GM10266 (cell line): ENCODE data around the gene MYLK4.

ENCODE experiments used
- DNase-seq: peaks from one replicate; pipeline ENCODE4 v3.0.0; 2012; ENCODE audit errors: extremely low spot score
- TF ChIP-seq, protein P1 (sequence below): IDR thresholded peaks from 2 replicates; pipeline ENCODE4 v1.5.1; 2012; ENCODE audit warnings: mild to moderate bottlenecking, low read depth; ENCODE audit not compliant: control insufficient read depth, insufficient read depth; ENCODE audit errors: missing control alignments

Gene MYLK4

DNA sequence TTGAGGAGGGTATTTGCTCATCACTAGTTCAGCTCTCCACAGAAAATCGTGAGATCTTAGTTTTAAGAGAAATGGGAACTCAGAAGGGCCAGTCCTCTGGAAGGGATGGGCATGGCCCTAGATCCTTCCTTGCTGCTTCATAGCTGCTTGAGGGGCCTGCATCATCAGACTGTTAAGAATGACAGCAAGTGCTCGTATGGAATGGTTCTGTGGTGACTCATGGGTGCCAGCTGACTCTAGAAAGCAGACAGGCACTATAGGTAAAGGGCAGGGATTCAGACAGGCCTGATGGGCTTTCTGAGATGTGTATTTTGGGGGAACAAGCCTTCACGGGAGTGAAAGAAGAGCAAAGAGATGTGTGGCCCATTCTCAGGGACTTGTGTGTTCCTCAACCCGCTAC is 90.8 kb downstream of the MYLK4 start:
- TF ChIP-seq, protein P1, sequence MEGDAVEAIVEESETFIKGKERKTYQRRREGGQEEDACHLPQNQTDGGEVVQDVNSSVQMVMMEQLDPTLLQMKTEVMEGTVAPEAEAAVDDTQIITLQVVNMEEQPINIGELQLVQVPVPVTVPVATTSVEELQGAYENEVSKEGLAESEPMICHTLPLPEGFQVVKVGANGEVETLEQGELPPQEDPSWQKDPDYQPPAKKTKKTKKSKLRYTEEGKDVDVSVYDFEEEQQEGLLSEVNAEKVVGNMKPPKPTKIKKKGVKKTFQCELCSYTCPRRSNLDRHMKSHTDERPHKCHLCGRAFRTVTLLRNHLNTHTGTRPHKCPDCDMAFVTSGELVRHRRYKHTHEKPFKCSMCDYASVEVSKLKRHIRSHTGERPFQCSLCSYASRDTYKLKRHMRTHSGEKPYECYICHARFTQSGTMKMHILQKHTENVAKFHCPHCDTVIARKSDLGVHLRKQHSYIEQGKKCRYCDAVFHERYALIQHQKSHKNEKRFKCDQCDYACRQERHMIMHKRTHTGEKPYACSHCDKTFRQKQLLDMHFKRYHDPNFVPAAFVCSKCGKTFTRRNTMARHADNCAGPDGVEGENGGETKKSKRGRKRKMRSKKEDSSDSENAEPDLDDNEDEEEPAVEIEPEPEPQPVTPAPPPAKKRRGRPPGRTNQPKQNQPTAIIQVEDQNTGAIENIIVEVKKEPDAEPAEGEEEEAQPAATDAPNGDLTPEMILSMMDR: no peak
- no peak for DNase-seq

DNA sequence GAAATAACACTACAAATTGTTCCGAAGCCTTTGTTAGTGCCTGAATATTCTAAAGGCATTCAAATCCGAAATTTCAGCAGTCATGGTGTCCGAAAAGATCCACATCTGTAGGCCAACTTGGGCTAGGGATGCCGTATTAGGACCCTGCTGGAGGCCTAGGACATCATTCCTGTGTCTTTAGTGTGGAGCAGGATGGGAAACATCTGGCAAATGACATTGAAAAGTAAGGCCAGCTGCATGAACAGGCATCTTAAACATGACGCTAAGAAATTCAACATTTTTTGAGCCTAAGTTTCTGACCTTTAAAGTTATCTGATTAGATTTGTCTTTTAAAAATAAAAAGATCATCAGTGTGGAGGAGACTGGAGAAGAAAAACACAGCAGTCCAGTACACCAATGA is 91.3 kb downstream of the MYLK4 start:
- DNase-seq: no peak
- TF ChIP-seq, protein P1: no peak

DNA sequence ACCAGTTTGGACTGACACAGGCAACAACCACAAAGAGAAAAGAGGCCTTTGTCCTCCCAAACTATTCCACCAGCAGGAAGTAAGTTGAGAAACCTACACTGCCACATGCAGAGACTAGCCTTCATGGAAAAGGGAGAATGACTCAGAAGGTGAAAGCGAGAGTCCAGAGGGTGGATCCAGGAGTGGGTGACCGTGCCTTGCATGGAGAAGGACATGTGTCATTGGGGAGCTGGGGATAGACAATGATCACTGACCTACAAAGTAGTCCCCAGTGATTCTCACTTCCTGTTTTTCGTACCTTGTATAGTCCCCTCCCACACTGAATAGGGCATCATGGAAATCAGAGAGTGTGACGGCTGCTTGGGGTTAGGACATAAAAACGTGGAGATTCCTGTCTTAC is 91.9 kb downstream of the MYLK4 start:
- DNase-seq: peak; percentile 42
- TF ChIP-seq, protein P1: no peak

DNA sequence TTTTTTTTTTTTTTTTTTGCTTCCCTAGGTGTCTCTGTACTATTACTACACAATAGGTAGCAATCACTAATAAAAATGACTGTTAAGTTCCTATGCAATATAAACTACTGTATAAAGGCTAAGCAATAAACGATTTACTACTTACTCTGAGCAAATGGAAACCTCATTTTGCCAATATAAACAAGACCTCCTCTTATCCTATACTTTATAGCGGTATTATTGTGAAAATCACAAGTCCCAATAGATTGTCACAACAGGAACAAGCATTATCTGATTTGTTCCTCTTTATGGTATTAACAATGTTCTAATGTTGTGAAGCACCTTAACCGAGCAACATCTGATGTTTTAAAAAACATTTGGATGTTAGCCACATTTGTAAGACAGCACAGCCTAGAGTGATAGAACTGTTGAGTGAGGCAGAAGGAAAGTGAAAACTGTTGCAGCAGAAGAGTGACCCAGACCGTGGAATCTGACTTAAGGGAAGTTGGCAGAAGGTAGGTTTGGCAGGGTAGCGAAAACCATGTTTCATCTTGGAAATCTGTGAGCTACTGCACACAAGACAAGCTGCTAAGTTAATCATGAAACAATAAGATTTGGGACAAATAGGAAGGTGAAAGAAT is 94.2 kb downstream of the MYLK4 start:
- no peak for DNase-seq
- TF ChIP-seq, protein P1: no peak

DNA sequence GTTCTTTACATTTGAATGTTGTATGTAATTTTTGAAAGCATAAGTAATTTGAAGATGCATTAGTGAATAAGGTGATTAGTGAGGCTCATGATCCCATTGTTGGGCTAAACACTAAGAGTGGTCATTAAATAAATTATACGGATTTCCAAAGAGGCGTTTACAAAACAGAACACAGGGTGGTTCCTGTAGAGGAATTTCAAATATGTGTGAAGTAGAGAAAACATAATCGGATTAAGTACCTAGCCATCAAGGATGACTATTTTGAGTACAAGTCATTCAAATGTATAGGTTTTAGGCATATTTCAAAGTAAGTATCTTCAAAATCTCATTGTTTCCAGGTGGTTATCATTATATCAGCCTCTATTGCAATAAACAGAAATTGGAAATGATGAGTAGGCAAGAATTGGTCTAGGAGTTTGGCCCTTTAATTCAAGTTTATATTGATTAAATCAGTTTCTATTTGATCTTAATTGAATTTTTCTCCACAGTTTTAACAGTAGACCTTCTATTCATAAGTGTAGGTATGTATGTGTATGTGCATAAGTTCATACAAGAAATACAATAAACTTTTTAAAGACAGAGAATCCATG is 94.8 kb downstream of the MYLK4 start:
- DNase-seq: no peak
- TF ChIP-seq, protein P1: no peak

DNA sequence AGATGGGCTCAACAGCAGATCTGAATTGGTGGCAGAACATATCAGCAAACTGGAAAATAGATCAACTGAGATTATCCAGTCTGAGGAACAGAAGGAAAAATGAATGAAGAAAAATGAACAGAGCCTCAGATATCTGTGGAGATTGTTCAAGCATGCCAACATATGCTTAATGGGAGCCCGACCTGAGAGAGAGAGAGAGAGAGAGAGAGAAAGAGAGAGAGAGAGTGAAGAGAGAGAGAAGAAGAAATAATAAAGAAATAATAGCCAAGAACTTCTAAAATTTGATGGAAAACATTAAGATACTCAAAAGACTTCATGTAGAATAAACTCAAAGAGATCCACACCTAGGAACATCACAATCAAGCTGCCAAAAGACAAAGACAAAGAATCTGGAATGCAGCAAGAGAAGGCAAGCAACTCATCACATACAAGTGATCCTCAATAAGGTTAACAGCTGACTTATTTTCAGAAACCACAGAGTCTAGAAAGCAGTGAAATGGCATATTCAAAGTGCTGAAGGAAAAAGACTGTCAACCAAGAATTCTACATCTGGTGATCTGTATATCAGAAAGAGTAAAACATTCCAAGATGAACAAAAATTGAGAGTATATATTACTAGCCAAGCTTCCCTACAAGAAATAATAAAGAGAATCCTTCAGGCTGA is 97.2 kb downstream of the MYLK4 start:
- no peak for DNase-seq

More for the DNA sequence above, 97.2 kb downstream of the MYLK4 start:
- TF ChIP-seq, protein P1: no peak
